ENCODE results near the gene PLBD2.

GRCh38 chr12:113316155-113316554, 42.2 kb upstream of the PLBD2 start:
- TF ChIP-seq CTCF (IDR thresholded peaks at IDR 0.05; ENCODE audit: borderline replicate concordance, extremely low read depth, low read length, poor library complexity, severe bottlenecking) (peak; percentile 33), EZH2 (IDR thresholded peaks at IDR 0.05; ENCODE audit: borderline replicate concordance, low read depth, low read length, severe bottlenecking) (no peak)
